ENCODE results near the gene AGBL1. TPM values are rescaled to one million over a fixed set of nuclear protein-coding genes. Genes with fewer than 3 reads are reported as not detected.
"Not testable (repeated sequence)": the region's sequence is repeated elsewhere in the genome, so short reads cannot be mapped to it uniquely, and the experiment has no call there.

AGBL1 gene
- total RNA-seq, 1 donor from 2014 or later: 0.07 TPM

DNA sequence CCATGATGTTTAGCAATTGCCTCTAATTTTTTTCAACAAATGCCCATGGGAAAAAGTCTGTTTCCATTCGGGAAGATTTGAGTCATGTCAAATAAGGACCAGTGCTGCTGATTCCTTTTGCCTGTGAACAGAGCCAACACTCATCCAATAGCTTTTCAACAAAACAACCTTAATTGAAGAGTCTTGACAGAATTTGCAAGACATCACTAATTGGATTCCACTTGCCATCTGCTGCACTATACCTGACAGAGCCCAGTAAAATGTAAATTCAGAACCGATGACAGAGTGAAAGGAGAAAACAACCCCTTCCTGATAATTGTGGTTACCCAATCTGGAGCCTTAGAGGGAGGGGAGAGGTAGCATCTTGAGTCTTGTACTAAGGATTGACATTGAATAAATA, 426.7 kb downstream of the AGBL1 start:
- H3K4me3 Mint-ChIP-seq: no peak overlapping the region
- H3K27ac Mint-ChIP-seq: no peak overlapping the region
- H3K36me3 Mint-ChIP-seq: no peaks in the 10 kb centered on the region
- H3K4me1 Mint-ChIP-seq (ENCODE audit: unreplicated experiment): no peaks in the 10 kb centered on the region
- no peaks in the 10 kb centered on the region for H3K9me3 Mint-ChIP-seq
- no peak for DNase-seq (ENCODE audit: extremely low spot score, unreplicated experiment)
- H3K27me3 Mint-ChIP-seq: no peaks in the 10 kb centered on the region
- TF ChIP-seq, protein P1, sequence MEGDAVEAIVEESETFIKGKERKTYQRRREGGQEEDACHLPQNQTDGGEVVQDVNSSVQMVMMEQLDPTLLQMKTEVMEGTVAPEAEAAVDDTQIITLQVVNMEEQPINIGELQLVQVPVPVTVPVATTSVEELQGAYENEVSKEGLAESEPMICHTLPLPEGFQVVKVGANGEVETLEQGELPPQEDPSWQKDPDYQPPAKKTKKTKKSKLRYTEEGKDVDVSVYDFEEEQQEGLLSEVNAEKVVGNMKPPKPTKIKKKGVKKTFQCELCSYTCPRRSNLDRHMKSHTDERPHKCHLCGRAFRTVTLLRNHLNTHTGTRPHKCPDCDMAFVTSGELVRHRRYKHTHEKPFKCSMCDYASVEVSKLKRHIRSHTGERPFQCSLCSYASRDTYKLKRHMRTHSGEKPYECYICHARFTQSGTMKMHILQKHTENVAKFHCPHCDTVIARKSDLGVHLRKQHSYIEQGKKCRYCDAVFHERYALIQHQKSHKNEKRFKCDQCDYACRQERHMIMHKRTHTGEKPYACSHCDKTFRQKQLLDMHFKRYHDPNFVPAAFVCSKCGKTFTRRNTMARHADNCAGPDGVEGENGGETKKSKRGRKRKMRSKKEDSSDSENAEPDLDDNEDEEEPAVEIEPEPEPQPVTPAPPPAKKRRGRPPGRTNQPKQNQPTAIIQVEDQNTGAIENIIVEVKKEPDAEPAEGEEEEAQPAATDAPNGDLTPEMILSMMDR (conservative IDR thresholded peaks at IDR 0.05): no peak

DNA sequence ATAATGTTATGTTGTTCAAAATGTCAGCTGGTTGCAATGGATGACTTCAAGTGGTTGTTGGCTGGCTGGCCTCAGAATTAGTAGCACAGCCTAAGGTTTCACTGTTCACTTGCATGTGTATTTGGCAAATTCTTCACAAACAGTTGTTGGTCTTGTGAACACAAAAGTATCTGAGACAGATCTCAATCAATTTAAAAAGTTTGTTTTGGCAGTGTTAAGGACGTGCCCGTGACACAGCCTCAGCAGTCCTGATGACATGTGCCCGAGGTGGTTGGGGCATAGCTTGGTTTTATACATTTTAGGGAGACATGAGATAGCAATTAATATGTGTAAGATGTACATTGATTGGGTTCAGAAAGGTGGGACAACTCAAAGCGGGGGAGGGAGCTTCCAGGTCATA, 436.0 kb downstream of the AGBL1 start:
- DNase-seq (ENCODE audit: extremely low spot score, unreplicated experiment): no peak
- TF ChIP-seq, protein P1 (conservative IDR thresholded peaks at IDR 0.05): no peak
- H3K9me3 Mint-ChIP-seq: no peaks in the 10 kb centered on the region

DNA sequence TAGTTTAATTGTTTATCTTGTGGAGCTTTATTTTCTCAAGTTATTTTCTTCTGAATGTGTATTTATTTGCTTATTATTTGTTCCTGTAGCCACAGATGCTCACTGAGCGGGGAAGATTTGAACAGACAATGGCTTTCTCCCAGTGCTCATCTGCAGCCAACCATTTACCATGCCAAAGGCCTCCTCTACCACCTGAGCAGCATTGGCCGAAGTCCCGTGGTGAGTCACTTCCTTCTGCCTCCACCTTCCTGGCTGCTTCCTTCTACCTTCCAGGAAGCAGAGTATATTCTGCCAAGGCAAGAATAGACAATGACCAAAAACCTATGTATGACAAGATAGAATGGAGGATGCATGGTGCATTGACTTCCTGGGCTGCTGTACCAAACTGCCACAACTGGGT, 443.1 kb downstream of the AGBL1 start:
- H3K27ac Mint-ChIP-seq: no peak overlapping the region

More for the DNA sequence above, 436.0 kb downstream of the AGBL1 start:
- Mint-ChIP-seq H3K27ac (no peak overlapping the region), H3K4me3 (no peak overlapping the region), H3K36me3 (no peaks in the 10 kb centered on the region), H3K27me3 (peaks cover 17% of the 10 kb centered on the region), H3K4me1 (ENCODE audit: unreplicated experiment) (no peaks in the 10 kb centered on the region)

DNA sequence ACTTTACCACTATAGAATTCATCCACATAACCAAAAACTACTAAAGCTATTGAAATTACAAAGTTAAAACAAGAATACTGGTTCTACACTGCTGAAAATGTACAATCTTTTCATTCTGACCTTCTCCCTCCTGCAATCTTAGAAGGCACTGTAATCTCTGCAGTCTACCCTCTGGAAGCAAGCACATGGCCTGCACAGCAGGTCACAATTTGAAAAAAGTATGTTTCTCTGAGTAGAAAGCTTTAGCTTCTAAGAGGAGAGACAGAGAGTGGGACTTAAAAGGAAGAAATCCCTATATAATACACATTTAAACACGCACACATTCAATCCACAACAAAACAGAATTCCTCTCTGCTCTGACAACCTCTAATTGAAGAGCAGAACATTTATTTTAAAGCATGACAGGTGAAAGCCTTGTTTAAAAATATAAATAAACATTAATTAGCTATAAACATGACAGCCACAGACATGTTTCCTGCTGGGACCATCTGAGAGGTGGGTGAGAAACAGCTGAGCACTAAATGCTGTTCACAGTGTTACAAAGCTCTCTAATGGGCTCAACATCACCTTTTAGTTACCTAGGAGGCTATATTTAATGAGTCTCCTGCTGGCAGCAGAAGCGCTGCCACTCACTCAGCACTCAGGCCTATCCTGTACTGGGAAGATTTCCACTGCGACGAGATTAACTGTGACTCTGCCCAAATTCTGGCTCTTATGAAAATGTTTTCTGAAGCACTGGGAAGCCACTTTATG, 447.4 kb downstream of the AGBL1 start:
- Mint-ChIP-seq H3K4me1 (ENCODE audit: unreplicated experiment) (no peaks in the 10 kb centered on the region), H3K9me3 (peaks cover 5% of the 10 kb centered on the region), H3K4me3 (no peak overlapping the region), H3K27me3 (no peaks in the 10 kb centered on the region), H3K36me3 (no peaks in the 10 kb centered on the region), H3K27ac (no peak overlapping the region)
- TF ChIP-seq, protein P1 (conservative IDR thresholded peaks at IDR 0.05): no peak
- no peak for DNase-seq (ENCODE audit: extremely low spot score, unreplicated experiment)

More for the DNA sequence above, 443.1 kb downstream of the AGBL1 start:
- no peaks in the 10 kb centered on the region for H3K36me3 Mint-ChIP-seq
- peaks cover 14% of the 10 kb centered on the region for H3K27me3 Mint-ChIP-seq
- DNase-seq (ENCODE audit: extremely low spot score, unreplicated experiment): no peak
- TF ChIP-seq, protein P1 (conservative IDR thresholded peaks at IDR 0.05): no peak
- peaks cover 5% of the 10 kb centered on the region for H3K9me3 Mint-ChIP-seq
- H3K4me1 Mint-ChIP-seq (ENCODE audit: unreplicated experiment): no peaks in the 10 kb centered on the region
- H3K4me3 Mint-ChIP-seq: no peak overlapping the region

DNA sequence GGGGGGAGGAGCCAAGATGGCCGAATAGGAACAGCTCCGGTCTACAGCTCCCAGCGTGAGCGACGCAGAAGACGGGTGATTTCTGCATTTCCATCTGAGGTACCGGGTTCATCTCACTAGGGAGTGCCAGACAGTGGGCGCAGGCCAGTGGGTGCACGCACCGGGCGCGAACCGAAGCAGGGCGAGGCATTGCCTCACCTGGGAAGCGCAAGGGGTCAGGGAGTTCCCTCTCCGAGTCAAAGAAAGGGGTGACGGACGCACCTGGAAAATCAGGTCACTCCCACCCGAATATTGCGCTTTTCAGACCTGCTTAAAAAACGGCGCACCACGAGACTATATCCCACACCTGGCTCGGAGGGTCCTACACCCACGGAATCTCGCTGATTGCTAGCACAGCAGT, 448.4 kb downstream of the AGBL1 start:
- H3K9me3 Mint-ChIP-seq; H3K27me3 Mint-ChIP-seq; H3K36me3 Mint-ChIP-seq; H3K27ac Mint-ChIP-seq; H3K4me3 Mint-ChIP-seq; DNase-seq (ENCODE audit: extremely low spot score, unreplicated experiment); H3K4me1 Mint-ChIP-seq (ENCODE audit: unreplicated experiment): not testable (repeated sequence)

DNA sequence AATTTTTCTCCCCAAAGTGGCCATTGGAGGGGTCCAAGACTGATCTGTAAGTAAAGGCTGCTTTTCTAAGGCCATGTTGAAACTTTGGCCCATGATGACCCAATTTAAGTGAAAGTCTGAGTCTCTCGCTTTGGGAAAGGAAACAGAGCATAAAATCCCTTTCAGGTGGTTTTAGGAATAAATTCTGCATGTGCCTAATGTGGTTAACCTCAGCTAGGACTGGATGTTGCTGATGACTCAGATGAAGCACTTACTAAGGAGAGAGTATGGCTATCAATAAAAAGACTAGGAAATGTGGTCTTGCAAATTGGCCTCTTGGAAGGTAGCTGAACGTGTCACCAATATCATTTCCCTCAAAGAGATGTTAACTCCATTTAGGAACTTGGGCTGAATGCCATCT, 458.5 kb downstream of the AGBL1 start:
- no peaks in the 10 kb centered on the region for H3K36me3 Mint-ChIP-seq
- TF ChIP-seq, protein P1 (conservative IDR thresholded peaks at IDR 0.05): no peak
- DNase-seq (ENCODE audit: extremely low spot score, unreplicated experiment): no peak
- H3K4me3 Mint-ChIP-seq: no peak overlapping the region
- H3K9me3 Mint-ChIP-seq: no peaks in the 10 kb centered on the region
- peaks cover 4% of the 10 kb centered on the region for H3K27me3 Mint-ChIP-seq
- H3K4me1 Mint-ChIP-seq (ENCODE audit: unreplicated experiment): no peaks in the 10 kb centered on the region
- H3K27ac Mint-ChIP-seq: no peak overlapping the region

All from type B pancreatic cell (in vitro differentiated cells).